Hepatocyte (in vitro differentiated cells): ENCODE data around the gene HK2.

Experiments used
- EZH2 ChIP-seq: fragments of 200-600 bp; sonication (generic); IDR thresholded peaks from 2 replicates; pipeline ENCODE4 v1.6.1; 2016; ENCODE audit warnings: antibody characterized with exemption, mild to moderate bottlenecking, borderline replicate concordance
- EZH2phosphoT487 ChIP-seq: fragments of 200-600 bp; sonication (generic); IDR thresholded peaks from one replicate; pipeline ENCODE4 v1.6.1; 2018; ENCODE audit warnings: antibody characterized with exemption, mild to moderate bottlenecking, low read depth, moderate library complexity; ENCODE audit not compliant: unreplicated experiment, severe bottlenecking
- TF ChIP-seq, protein P1 (sequence below): fragments of 200-600 bp; sonication (generic); IDR thresholded peaks from 2 replicates; pipeline ENCODE4 v1.5.1; 2016; ENCODE audit warnings: antibody characterized with exemption, mild to moderate bottlenecking; ENCODE audit not compliant: poor library complexity

DNA sequence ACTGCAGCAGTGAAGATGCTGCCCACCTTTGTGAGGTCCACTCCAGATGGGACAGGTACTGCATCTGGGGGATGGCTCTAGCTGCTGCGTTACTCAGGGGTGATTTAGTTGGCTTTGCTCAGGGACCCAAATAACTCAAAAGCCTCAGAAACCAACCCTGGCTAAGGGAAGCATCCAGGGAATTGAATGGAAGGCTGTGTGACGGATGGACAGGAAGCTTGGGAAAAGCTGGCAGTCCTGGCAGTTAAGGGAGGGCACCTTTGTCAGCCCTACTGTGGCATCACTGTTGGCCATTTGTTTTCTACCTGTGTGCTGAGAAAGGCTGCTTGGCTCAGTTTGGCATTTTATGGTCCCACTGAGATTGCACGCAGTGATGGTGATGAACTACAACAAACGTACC is 20.5 kb downstream of the HK2 start:
- TF ChIP-seq, protein P1, sequence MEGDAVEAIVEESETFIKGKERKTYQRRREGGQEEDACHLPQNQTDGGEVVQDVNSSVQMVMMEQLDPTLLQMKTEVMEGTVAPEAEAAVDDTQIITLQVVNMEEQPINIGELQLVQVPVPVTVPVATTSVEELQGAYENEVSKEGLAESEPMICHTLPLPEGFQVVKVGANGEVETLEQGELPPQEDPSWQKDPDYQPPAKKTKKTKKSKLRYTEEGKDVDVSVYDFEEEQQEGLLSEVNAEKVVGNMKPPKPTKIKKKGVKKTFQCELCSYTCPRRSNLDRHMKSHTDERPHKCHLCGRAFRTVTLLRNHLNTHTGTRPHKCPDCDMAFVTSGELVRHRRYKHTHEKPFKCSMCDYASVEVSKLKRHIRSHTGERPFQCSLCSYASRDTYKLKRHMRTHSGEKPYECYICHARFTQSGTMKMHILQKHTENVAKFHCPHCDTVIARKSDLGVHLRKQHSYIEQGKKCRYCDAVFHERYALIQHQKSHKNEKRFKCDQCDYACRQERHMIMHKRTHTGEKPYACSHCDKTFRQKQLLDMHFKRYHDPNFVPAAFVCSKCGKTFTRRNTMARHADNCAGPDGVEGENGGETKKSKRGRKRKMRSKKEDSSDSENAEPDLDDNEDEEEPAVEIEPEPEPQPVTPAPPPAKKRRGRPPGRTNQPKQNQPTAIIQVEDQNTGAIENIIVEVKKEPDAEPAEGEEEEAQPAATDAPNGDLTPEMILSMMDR: no peak
- TF ChIP-seq EZH2: no peak
- no peak for TF ChIP-seq EZH2phosphoT487
